Heart left ventricle (tissue), 16 donors: ENCODE measurements around the gene TREH. TPM values are rescaled to one million over a fixed set of nuclear protein-coding genes. Genes with fewer than 3 reads are reported as not detected.

ENCODE experiments used
- ATAC-seq, 4 donors: fragments of 200-7000 bp; cut with Tn5 transposase; one replicate each; pipeline ENCODE4 v1.9.1; 2020 to 2022; ENCODE audit warnings: moderate library complexity in 4 of 4, mild to moderate bottlenecking in 3 of 4, moderate number of reproducible peaks in 1 of 4
- DNase-seq, 5 donors: peaks; one replicate each; pipeline ENCODE4 v3.0.0-alpha.2; 2020
- H3K27ac ChIP-seq, 12 donors: fragments of 200-600 bp; sonication (generic) in 4 of 12; one replicate each; pipeline versions ENCODE4 v1.5.0 to v1.8.0; 2016 to 2022; ENCODE audit warnings: mild to moderate bottlenecking in 2 of 12
- H3K27me3 ChIP-seq, 9 donors: fragments of 200-600 bp; sonication (generic) in 2 of 9; one replicate each; pipeline versions ENCODE4 v1.5.1 to v1.8.0; 2016 to 2022; ENCODE audit warnings: mild to moderate bottlenecking in 3 of 9
- H3K36me3 ChIP-seq, 9 donors: fragments of 200-600 bp; sonication (generic) in 2 of 9; one replicate each; pipeline versions ENCODE4 v1.5.0 to v1.8.0; 2018 to 2022; ENCODE audit warnings: mild to moderate bottlenecking in 2 of 9
- H3K4me1 ChIP-seq, 12 donors: fragments of 200-600 bp; sonication (generic) in 4 of 12; one replicate each; pipeline versions ENCODE4 v1.5.0 to v1.8.0; 2016 to 2022; ENCODE audit warnings: mild to moderate bottlenecking in 3 of 12
- H3K4me3 ChIP-seq, 12 donors: fragments of 200-600 bp; sonication (generic) in 4 of 12; one replicate each; pipeline versions ENCODE4 v1.5.0 to v1.8.0; 2017 to 2022; ENCODE audit warnings: mild to moderate bottlenecking in 9 of 12, moderate library complexity in 4 of 12
- H3K9me3 ChIP-seq, 12 donors: fragments of 200-600 bp; sonication (generic) in 4 of 12; one replicate each; pipeline versions ENCODE4 v1.5.0 to v1.8.0; 2016 to 2022; ENCODE audit warnings: mild to moderate bottlenecking in 1 of 12
- CTCF ChIP-seq, 12 donors: fragments of 200-600 bp; sonication (generic) in 4 of 12; IDR thresholded peaks; one replicate each; pipeline versions ENCODE4 v1.5.0 to v1.8.0; 2018 to 2022; ENCODE audit warnings: antibody characterized with exemption in 12 of 12, mild to moderate bottlenecking in 5 of 12
- POLR2A ChIP-seq, 2 donors: fragments of 450-650 bp; IDR thresholded peaks; one replicate each; pipeline ENCODE4 v1.6.1; 2017; ENCODE audit warnings: antibody characterized with exemption in 2 of 2, mild to moderate bottlenecking in 2 of 2, moderate library complexity in 2 of 2
- WGBS, 4 donors: extraction: QIAGEN DNeasy Blood & Tissue Kit in 2 of 4; methylation state at CpG; one replicate each; pipeline versions ENCODE4 v1.1.5 to v1.1.7; 2013 to 2018; 5-methylcytosine and 5-hydroxymethylcytosine counted together
- intact Hi-C, 10 donors: fragments of 100-400 bp; cut with DNase I; formaldehyde crosslinking; loops; one replicate each; pipeline versions ENCODE4 v1.11.1 to v1.14.2; 2022
- polyA plus RNA-seq, 2 donors: library from polyadenylated mRNA; stranded (reverse); fragments of 200-250 nt; gene quantifications; one replicate each; pipeline ENCODE4 v1.2.3, GENCODE V29; 2013
- total RNA-seq, 9 donors: library from RNA; depleted of rRNA in 2 of 9; stranded (reverse); fragments of >200 nt in 2 of 9; fragmentation: NEBNext Ultra II Directional in 3 of 9; extraction: Animal tissue kit (Norgen Biotek cat#: 25700) in 3 of 9; gene quantifications; one replicate each; pipeline versions ENCODE4 v1.1.0 to v1.2.4, GENCODE V29; 2016 to 2023
- donor health status: ischemic (EF 13 %, LVEDD 7.1; RV severe dilation, severe dysfunction).
- donor health status: healthy with polysubstance abuse.
- donor health status: DM: no; HTN: yes; CAD: no.
- donor health status: DM: no; HTN: no; CAD: no.
- donor health status: ischemic (EF 25% LVEDD 6.9; RV normal size, moderate dysfunction).
- donor health status: ischemic (EF 25% LVEDD 5.7; RV mildly dilated, moderate dysfunction).
- donor health status: healthy.
- donor health status: DM: yes; HTN: yes; CAD: no.
- donor health status: ischemic (EF 35%, LVEDD 5.7; RV mildly dilated, moderate dysfunction).
- donor health status: nonischemic (EF 11% LVEDD 7.7; RV severe dilation, severe dysfunction).
- donor health status: DM: yes; HTN: yes; CAD: no.
- donor health status: PGD.
- donor health status: ischemic (EF 29% LVEDD 5.4; RV normal size, mild dysfunction).
- donor health status: nonischemic (EF 23%, LVEDD 6.1; RV moderate dilation, normal function).

The TREH gene
- total and polyA plus RNA-seq, 11 donors: 0.17 to 1.7 TPM; not detected in 9

- ATAC-seq (no peak), DNase-seq (peak in 1 of 5 donors; percentile 47)
- no peaks in the 10 kb centered on the region for H3K9me3 ChIP-seq
- H3K4me1 ChIP-seq: peaks cover 0 to 64% (median 27%) of the 10 kb centered on the region in 12 donors
- no peak for TF ChIP-seq POLR2A (IDR thresholded peaks at IDR 0.05)
- TF ChIP-seq CTCF (IDR thresholded peaks at IDR 0.05): no peak
- no peak overlapping the region for H3K4me3 ChIP-seq
- peaks cover 0 to 100% (median 94%) of the 10 kb centered on the region in 9 donors for H3K36me3 ChIP-seq
- no peaks in the 10 kb centered on the region for H3K27me3 ChIP-seq
- intact Hi-C loops: no loop called here
- WGBS, 4 donors: 84 to 91% (median 86%) methylated on average over 11 of the region's 11 CpGs
- peak overlapping the region in 1 of 12 donors; percentile 34 for H3K27ac ChIP-seq
Measured at GRCh38 chr11:118641397-118642019, 37.9 kb downstream of the TREH start.

- peaks cover 0 to 100% (median 94%) of the 10 kb centered on the region in 9 donors for H3K36me3 ChIP-seq
- intact Hi-C loops: no loop called here
- TF ChIP-seq POLR2A (IDR thresholded peaks at IDR 0.05) (no peak), CTCF (IDR thresholded peaks at IDR 0.05) (peak in 3 of 12 donors; percentile 14 to 26 (median 18))
- H3K27me3 ChIP-seq: no peaks in the 10 kb centered on the region
- WGBS, 4 donors: 55 to 66% (median 59%) methylated on average over 4 to 5 of the region's 5 CpGs
- H3K4me1 ChIP-seq: peaks cover 0 to 68% (median 31%) of the 10 kb centered on the region in 12 donors
- H3K27ac ChIP-seq: peak overlapping the region in 5 of 12 donors; percentile 5 to 71 (median 53)
- ATAC-seq (no peak), DNase-seq (no peak)
- no peak overlapping the region for H3K4me3 ChIP-seq
- H3K9me3 ChIP-seq: no peaks in the 10 kb centered on the region
Measured at GRCh38 chr11:118640332-118641154, 38.9 kb downstream of the TREH start.

GRCh38 chr11:118639899-118640298 lies 39.6 kb downstream of the TREH start:
- WGBS, 4 donors: 57 to 69% (median 63%) methylated on average over 4 of the region's 4 CpGs
- intact Hi-C loops: no loop called here
- ATAC-seq (peak; percentile 29 to 60 (median 46)), DNase-seq (peak in 1 of 5 donors; percentile 57)
- Histone ChIP-seq H3K4me1 (peaks cover 0 to 72% (median 37%) of the 10 kb centered on the region in 12 donors), H3K4me3 (no peak overlapping the region), H3K36me3 (peaks cover 0 to 100% (median 94%) of the 10 kb centered on the region in 9 donors), H3K9me3 (no peaks in the 10 kb centered on the region), H3K27me3 (no peaks in the 10 kb centered on the region), H3K27ac (peak overlapping the region in 9 of 12 donors; percentile 28 to 71 (median 54))
- TF ChIP-seq CTCF (IDR thresholded peaks at IDR 0.05) (no peak), POLR2A (IDR thresholded peaks at IDR 0.05) (no peak)

GRCh38 chr11:118638726-118639125 lies 40.7 kb downstream of the TREH start:
- H3K4me1 ChIP-seq: peaks cover 0 to 78% (median 46%) of the 10 kb centered on the region in 12 donors
- H3K27me3 ChIP-seq: no peaks in the 10 kb centered on the region
- H3K4me3 ChIP-seq: no peak overlapping the region
- intact Hi-C loops: no loop called here
- peak overlapping the region in 2 of 12 donors; percentile 3 to 31 for H3K27ac ChIP-seq
- H3K36me3 ChIP-seq: peaks cover 0 to 100% (median 87%) of the 10 kb centered on the region in 9 donors
- H3K9me3 ChIP-seq: no peaks in the 10 kb centered on the region
- DNase-seq (no peak), ATAC-seq (no peak)
- WGBS, 4 donors: 92 to 98% (median 94%) methylated on average over 6 of the region's 6 CpGs
- TF ChIP-seq POLR2A (IDR thresholded peaks at IDR 0.05): no peak
- TF ChIP-seq CTCF (IDR thresholded peaks at IDR 0.05): no peak
